ENCODE measurements around the gene PTPRU. TPM values are rescaled to one million over a fixed set of nuclear protein-coding genes. Genes with fewer than 3 reads are reported as not detected.

The PTPRU gene
- total and polyA plus RNA-seq, 4 donors: 36.2 to 62.1 (median 47.8) TPM

DNA sequence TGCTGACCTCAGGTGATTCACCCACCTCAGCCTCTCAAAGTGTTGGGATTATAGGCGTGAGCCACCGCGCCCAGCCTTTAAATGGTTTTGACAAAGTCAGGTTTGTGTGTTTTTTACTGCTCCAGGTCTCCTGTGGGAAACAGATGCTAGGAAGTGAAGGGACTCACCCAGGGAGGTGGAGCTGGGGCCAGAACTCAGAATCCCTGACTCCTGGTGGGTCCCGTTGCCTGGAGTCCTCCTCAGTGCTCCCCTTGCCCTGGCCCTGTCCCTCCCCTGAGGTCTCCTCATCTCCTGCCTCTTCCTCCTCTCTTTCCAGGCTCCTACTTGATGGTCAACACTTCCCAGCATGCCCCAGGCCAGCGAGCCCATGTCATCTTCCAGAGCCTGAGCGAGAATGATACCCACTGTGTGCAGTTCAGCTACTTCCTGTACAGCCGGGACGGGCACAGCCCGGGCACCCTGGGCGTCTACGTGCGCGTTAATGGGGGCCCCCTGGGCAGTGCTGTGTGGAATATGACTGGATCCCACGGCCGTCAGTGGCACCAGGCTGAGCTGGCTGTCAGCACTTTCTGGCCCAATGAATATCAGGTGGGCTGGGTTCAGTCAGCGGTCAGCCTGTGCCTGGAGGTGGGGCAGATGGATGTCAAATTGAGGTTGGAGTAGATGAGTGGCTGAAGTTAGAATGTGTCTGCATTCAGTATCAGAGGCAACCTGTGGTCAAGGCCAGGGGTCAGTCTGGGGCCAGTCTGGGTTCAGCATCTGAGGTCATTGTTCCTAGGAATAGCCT lies 22.1 kb downstream of the PTPRU start:
- peaks cover 48% of the 10 kb centered on the region for H3K4me1 ChIP-seq (ENCODE audit: control insufficient read depth, insufficient read depth, low read length)
- no peak for DNase-seq (ENCODE audit: low read depth in 4 of 6, low spot score in 6 of 6)
- peaks cover 18% of the 10 kb centered on the region for H3K27me3 ChIP-seq (ENCODE audit: control insufficient read depth, insufficient read depth, low read length)
- no peak overlapping the region for H3K4me3 ChIP-seq (ENCODE audit: low read depth, low read length)
- peaks cover 15% of the 10 kb centered on the region for H3K36me3 ChIP-seq (ENCODE audit: control insufficient read depth, insufficient read depth, low read length)
- 84% methylated on average over 13 of the region's 16 CpGs for WGBS (ENCODE audit: insufficient coverage)
- no peaks in the 10 kb centered on the region for H3K9me3 ChIP-seq (ENCODE audit: control insufficient read depth, insufficient read depth, low read length)
- no peak overlapping the region for H3K27ac ChIP-seq (ENCODE audit: low read depth, low read length)

DNA sequence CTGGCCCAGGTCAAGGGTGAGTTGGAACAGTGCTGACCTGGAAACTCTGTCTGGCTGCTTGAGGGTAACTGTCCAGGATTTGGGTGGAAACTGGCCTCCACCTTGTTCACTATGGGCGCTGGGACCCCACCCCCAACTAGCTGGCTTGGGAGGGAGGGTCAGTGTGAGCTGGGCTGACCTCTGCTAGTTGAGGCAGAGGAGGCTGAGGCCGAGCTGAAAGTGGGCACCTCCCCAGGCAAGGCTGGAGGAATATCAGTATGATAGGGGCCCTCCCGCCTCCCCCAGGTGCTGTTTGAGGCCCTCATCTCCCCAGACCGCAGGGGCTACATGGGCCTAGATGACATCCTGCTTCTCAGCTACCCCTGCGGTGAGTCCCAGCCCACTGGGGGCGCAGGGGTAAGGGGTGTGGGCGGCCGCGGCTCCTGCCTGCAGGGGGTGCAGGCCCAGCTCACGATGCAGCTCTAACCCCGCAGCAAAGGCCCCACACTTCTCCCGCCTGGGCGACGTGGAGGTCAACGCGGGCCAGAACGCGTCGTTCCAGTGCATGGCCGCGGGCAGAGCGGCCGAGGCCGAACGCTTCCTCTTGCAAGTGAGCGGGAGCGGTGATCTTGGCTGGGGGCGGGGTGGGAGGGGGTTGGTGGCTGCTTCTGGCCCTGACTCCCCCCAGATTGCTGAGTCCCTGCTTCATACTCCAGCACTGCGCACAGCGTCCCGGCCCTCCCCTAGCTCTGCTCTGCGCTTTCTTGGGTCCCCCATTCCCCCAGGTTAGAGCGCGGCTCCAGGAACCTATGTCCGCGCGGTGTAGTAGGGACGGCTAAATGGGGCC lies 22.9 kb downstream of the PTPRU start:
- H3K9me3 ChIP-seq (ENCODE audit: control insufficient read depth, insufficient read depth, low read length): no peaks in the 10 kb centered on the region
- DNase-seq (ENCODE audit: low read depth in 4 of 6, low spot score in 6 of 6): no peak

GRCh38 chr1:29259802-29260441 lies 23.6 kb downstream of the PTPRU start:
- Histone ChIP-seq H3K27me3 (ENCODE audit: control insufficient read depth, insufficient read depth, low read length) (peaks cover 18% of the 10 kb centered on the region), H3K9me3 (ENCODE audit: control insufficient read depth, insufficient read depth, low read length) (no peaks in the 10 kb centered on the region), H3K27ac (ENCODE audit: low read depth, low read length) (no peak overlapping the region), H3K4me1 (ENCODE audit: control insufficient read depth, insufficient read depth, low read length) (peaks cover 47% of the 10 kb centered on the region), H3K4me3 (ENCODE audit: low read depth, low read length) (peak overlapping the region; percentile 36), H3K36me3 (ENCODE audit: control insufficient read depth, insufficient read depth, low read length) (peaks cover 17% of the 10 kb centered on the region)
- peak in 2 of 6 donors; percentile 64 to 73 for DNase-seq (ENCODE audit: low read depth in 4 of 6, low spot score in 6 of 6)
- WGBS (ENCODE audit: insufficient coverage): 1% methylated on average over 56 of the region's 56 CpGs

More for the DNA sequence above, 22.9 kb downstream of the PTPRU start:
- H3K36me3 ChIP-seq (ENCODE audit: control insufficient read depth, insufficient read depth, low read length): peaks cover 17% of the 10 kb centered on the region
- WGBS (ENCODE audit: insufficient coverage): 21% methylated on average over 37 of the region's 38 CpGs
- peak overlapping the region; percentile 36 for H3K4me3 ChIP-seq (ENCODE audit: low read depth, low read length)
- no peak overlapping the region for H3K27ac ChIP-seq (ENCODE audit: low read depth, low read length)
- peaks cover 18% of the 10 kb centered on the region for H3K27me3 ChIP-seq (ENCODE audit: control insufficient read depth, insufficient read depth, low read length)
- peaks cover 48% of the 10 kb centered on the region for H3K4me1 ChIP-seq (ENCODE audit: control insufficient read depth, insufficient read depth, low read length)

DNA sequence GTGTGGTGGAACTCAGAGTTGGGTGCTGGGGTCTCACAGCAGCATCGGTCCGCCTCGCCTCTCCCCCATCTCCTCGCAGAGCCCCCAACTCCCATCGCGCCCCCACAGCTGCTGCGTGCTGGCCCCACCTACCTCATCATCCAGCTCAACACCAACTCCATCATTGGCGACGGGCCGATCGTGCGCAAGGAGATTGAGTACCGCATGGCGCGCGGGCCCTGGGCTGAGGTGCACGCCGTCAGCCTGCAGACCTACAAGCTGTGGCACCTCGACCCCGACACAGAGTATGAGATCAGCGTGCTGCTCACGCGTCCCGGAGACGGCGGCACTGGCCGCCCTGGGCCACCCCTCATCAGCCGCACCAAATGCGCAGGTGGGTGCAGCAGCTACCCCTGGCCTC lies 24.2 kb downstream of the PTPRU start:
- WGBS (ENCODE audit: insufficient coverage): 26% methylated on average over 29 of the region's 29 CpGs
- peaks cover 18% of the 10 kb centered on the region for H3K27me3 ChIP-seq (ENCODE audit: control insufficient read depth, insufficient read depth, low read length)
- H3K4me3 ChIP-seq (ENCODE audit: low read depth, low read length): peak overlapping the region; percentile 36

DNA sequence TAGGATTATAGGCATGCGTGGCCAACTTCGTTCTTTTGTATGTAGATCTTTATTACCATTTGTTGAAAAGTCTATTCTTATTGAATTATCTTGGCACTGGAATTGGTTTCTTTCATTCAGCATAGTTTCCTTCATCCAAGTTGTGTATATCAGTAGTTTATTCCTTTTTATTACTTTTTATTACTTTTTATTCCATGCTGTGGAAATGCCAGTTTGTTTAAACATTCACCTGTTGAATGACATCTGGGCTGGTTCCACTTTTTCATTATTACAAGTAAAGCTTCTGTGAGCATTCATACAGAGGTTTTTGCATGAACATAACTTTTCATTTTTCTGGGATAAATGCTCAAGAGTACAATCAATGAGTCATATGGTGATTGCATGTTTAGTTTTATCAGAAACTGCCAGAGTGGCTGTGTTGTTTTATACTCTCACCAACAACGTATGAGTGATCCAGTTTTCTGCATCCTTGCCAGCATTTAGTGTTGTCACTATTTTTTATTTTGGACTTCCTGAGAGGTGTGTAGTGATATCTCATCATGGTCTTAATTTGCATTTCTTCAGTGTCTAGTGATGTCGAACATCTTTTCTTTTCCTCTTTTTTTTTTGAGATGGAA lies 28.6 kb downstream of the PTPRU start:
- 100% methylated on average over 1 of the region's 4 CpGs for WGBS (ENCODE audit: insufficient coverage)
- no peak overlapping the region for H3K27ac ChIP-seq (ENCODE audit: low read depth, low read length)
- peaks cover 20% of the 10 kb centered on the region for H3K4me1 ChIP-seq (ENCODE audit: control insufficient read depth, insufficient read depth, low read length)
- H3K27me3 ChIP-seq (ENCODE audit: control insufficient read depth, insufficient read depth, low read length): peaks cover 12% of the 10 kb centered on the region
- no peak overlapping the region for H3K4me3 ChIP-seq (ENCODE audit: low read depth, low read length)
- DNase-seq (ENCODE audit: low read depth in 4 of 6, low spot score in 6 of 6): no peak
- no peaks in the 10 kb centered on the region for H3K9me3 ChIP-seq (ENCODE audit: control insufficient read depth, insufficient read depth, low read length)
- peaks cover 7% of the 10 kb centered on the region for H3K36me3 ChIP-seq (ENCODE audit: control insufficient read depth, insufficient read depth, low read length)

More for the DNA sequence above, 24.2 kb downstream of the PTPRU start:
- Histone ChIP-seq H3K4me1 (ENCODE audit: control insufficient read depth, insufficient read depth, low read length) (peaks cover 45% of the 10 kb centered on the region), H3K9me3 (ENCODE audit: control insufficient read depth, insufficient read depth, low read length) (no peaks in the 10 kb centered on the region), H3K36me3 (ENCODE audit: control insufficient read depth, insufficient read depth, low read length) (peaks cover 13% of the 10 kb centered on the region), H3K27ac (ENCODE audit: low read depth, low read length) (no peak overlapping the region)
- peak in 1 of 6 donors; percentile 48 for DNase-seq (ENCODE audit: low read depth in 4 of 6, low spot score in 6 of 6)

- H3K4me3 ChIP-seq (ENCODE audit: low read depth, low read length): no peak overlapping the region
- DNase-seq (ENCODE audit: low read depth in 4 of 6, low spot score in 6 of 6): no peak
- H3K27me3 ChIP-seq (ENCODE audit: control insufficient read depth, insufficient read depth, low read length): peaks cover 2% of the 10 kb centered on the region
- H3K9me3 ChIP-seq (ENCODE audit: control insufficient read depth, insufficient read depth, low read length): no peaks in the 10 kb centered on the region
- peaks cover 13% of the 10 kb centered on the region for H3K4me1 ChIP-seq (ENCODE audit: control insufficient read depth, insufficient read depth, low read length)
- H3K27ac ChIP-seq (ENCODE audit: low read depth, low read length): no peak overlapping the region
- WGBS (ENCODE audit: insufficient coverage): no CpG with 5 or more reads among the region's 3 CpGs
- H3K36me3 ChIP-seq (ENCODE audit: control insufficient read depth, insufficient read depth, low read length): peaks cover 2% of the 10 kb centered on the region
Observed at GRCh38 chr1:29266912-29267311, 30.6 kb downstream of the PTPRU start.

- DNase-seq (ENCODE audit: low read depth in 4 of 6, low spot score in 6 of 6): no peak
- peaks cover 2% of the 10 kb centered on the region for H3K27me3 ChIP-seq (ENCODE audit: control insufficient read depth, insufficient read depth, low read length)
- H3K9me3 ChIP-seq (ENCODE audit: control insufficient read depth, insufficient read depth, low read length): no peaks in the 10 kb centered on the region
- peaks cover 17% of the 10 kb centered on the region for H3K4me1 ChIP-seq (ENCODE audit: control insufficient read depth, insufficient read depth, low read length)
- no peak overlapping the region for H3K4me3 ChIP-seq (ENCODE audit: low read depth, low read length)
- WGBS (ENCODE audit: insufficient coverage): 68% methylated on average over 9 of the region's 9 CpGs
- no peak overlapping the region for H3K27ac ChIP-seq (ENCODE audit: low read depth, low read length)
- H3K36me3 ChIP-seq (ENCODE audit: control insufficient read depth, insufficient read depth, low read length): peaks cover 2% of the 10 kb centered on the region
Observed at GRCh38 chr1:29267321-29268070, 31.2 kb downstream of the PTPRU start.

DNA sequence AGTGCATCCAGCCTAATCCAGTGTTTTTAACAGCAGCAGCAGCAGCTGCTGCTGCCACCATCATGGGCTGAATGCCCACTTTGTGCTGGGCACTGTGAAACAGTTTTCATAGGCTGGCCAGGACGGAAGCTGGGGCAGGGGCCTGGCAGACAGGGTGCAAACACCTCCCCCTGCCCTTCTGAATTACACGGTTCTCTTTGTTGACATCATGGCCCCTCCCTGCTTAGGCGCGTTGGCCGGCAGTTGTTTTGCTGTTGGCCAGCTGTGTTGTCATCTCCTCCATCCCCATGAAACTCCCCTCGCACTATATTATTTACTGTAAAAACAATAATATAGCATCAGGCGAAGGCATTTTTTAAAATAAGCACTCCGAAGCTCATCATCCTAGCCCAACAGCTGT lies 33.1 kb downstream of the PTPRU start:
- H3K9me3 ChIP-seq (ENCODE audit: control insufficient read depth, insufficient read depth, low read length): no peaks in the 10 kb centered on the region
- H3K36me3 ChIP-seq (ENCODE audit: control insufficient read depth, insufficient read depth, low read length): no peaks in the 10 kb centered on the region
- peaks cover 2% of the 10 kb centered on the region for H3K27me3 ChIP-seq (ENCODE audit: control insufficient read depth, insufficient read depth, low read length)
- peaks cover 17% of the 10 kb centered on the region for H3K4me1 ChIP-seq (ENCODE audit: control insufficient read depth, insufficient read depth, low read length)
- 20% methylated on average over 5 of the region's 8 CpGs for WGBS (ENCODE audit: insufficient coverage)
- peak overlapping the region; percentile 37 for H3K27ac ChIP-seq (ENCODE audit: low read depth, low read length)
- no peak overlapping the region for H3K4me3 ChIP-seq (ENCODE audit: low read depth, low read length)
- peak in 3 of 6 donors; percentile 55 to 79 (median 74) for DNase-seq (ENCODE audit: low read depth in 4 of 6, low spot score in 6 of 6)

All from spinal cord (tissue), 10 donors.